Mesendoderm (in vitro differentiated cells): ENCODE measurements around the gene ARSI.

Experiments
- DNase-seq: peaks from one replicate; pipeline ENCODE4 v3.0.0; 2013
- H2AK5ac ChIP-seq: 2 replicates; pipeline ENCODE4 v1.6.1; 2013; ENCODE audit warnings: low read length, inconsistent platforms
- H2BK120ac ChIP-seq: 2 replicates; pipeline ENCODE4 v1.6.1; 2013; ENCODE audit warnings: low read depth, mild to moderate bottlenecking, low read length, moderate library complexity, mixed read lengths
- H2BK15ac ChIP-seq: replicated peaks from 2 replicates; pipeline ENCODE4 v1.6.1; 2013; ENCODE audit warnings: low read depth, mild to moderate bottlenecking, moderate library complexity
- H2BK5ac ChIP-seq: 2 replicates; pipeline ENCODE4 v1.6.1; 2013; ENCODE audit warnings: low read length, inconsistent platforms
- H3K18ac ChIP-seq: 2 replicates; pipeline ENCODE4 v1.6.1; 2013; ENCODE audit warnings: mild to moderate bottlenecking, low read length, mixed read lengths
- H3K23ac ChIP-seq: one replicate; pipeline ENCODE4 v1.6.1; 2013; ENCODE audit warnings: low read length
- H3K27ac ChIP-seq: 2 replicates; pipeline ENCODE4 v1.5.1; 2013; ENCODE audit warnings: low read depth, mild to moderate bottlenecking, inconsistent platforms, low read length, moderate library complexity
- H3K27me3 ChIP-seq: 2 replicates; pipeline ENCODE4 v1.6.1; 2013; ENCODE audit warnings: low read length, control low read depth, mild to moderate bottlenecking, inconsistent platforms; ENCODE audit not compliant: insufficient read depth, poor library complexity
- H3K36me3 ChIP-seq: 2 replicates; pipeline ENCODE4 v1.6.1; 2013; ENCODE audit warnings: low read length, inconsistent platforms; ENCODE audit not compliant: control insufficient read depth, insufficient read depth
- H3K4ac ChIP-seq: one replicate; pipeline ENCODE4 v1.6.1; 2013; ENCODE audit warnings: low read depth, mild to moderate bottlenecking, low read length, moderate library complexity
- H3K4me1 ChIP-seq: 2 replicates; pipeline ENCODE4 v1.6.1; 2013; ENCODE audit warnings: low read depth, low read length, inconsistent platforms; ENCODE audit not compliant: control insufficient read depth
- H3K4me2 ChIP-seq: 2 replicates; pipeline ENCODE4 v1.6.1; 2013; ENCODE audit warnings: low read length
- H3K4me3 ChIP-seq: 2 replicates; pipeline ENCODE4 v1.5.1; 2013; ENCODE audit warnings: mild to moderate bottlenecking, low read length
- H3K56ac ChIP-seq: one replicate; pipeline ENCODE4 v1.6.1; 2013; ENCODE audit warnings: low read length
- H3K79me1 ChIP-seq: 2 replicates; pipeline ENCODE4 v1.6.1; 2013; ENCODE audit warnings: low read length, inconsistent platforms
- H3K79me2 ChIP-seq: 2 replicates; pipeline ENCODE4 v1.6.1; 2013; ENCODE audit warnings: mild to moderate bottlenecking, low read length; ENCODE audit not compliant: control insufficient read depth, insufficient read depth
- H3K9ac ChIP-seq: 2 replicates; pipeline ENCODE4 v1.6.1; 2013; ENCODE audit warnings: low read length, inconsistent platforms
- H4K5ac ChIP-seq: one replicate; pipeline ENCODE4 v1.6.1; 2013; ENCODE audit warnings: low read length
- H4K8ac ChIP-seq: one replicate; pipeline ENCODE4 v1.6.1; 2013; ENCODE audit warnings: low read depth, mild to moderate bottlenecking, control low read depth, low read length, moderate library complexity
- WGBS: extraction: QIAGEN DNeasy Blood & Tissue Kit; methylation state at CpG from one replicate; pipeline ENCODE4 v1.1.7; 2013; ENCODE audit warnings: low lambda C conversion rate, missing lambda C conversion rate; ENCODE audit not compliant: insufficient coverage; ENCODE audit errors: extremely low coverage; 5-methylcytosine and 5-hydroxymethylcytosine counted together

ARSI gene

DNA sequence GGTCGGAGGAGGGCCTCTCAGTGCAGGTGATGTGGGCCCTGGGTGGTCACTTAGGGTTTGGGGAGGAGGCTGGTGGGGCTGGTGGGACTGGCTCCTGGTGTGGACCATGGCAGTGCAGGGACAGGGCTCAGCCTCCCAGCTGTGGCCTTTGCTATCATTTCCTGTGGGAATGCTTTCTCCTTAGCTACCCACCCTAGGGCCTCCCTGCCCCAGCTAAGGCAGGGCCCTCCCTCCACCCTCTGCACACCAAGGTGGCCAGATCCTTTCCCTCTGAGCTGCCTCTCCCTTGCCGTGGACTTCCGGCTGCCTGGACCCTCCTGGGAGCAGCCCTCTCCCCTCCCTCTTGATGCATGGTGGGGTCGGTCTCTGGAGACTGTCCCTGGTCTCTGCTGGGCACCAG, 22.7 kb upstream of the ARSI start:
- H4K5ac ChIP-seq: no peak overlapping the region
- H3K9ac ChIP-seq: no peak overlapping the region
- H3K79me1 ChIP-seq: no peaks in the 10 kb centered on the region
- no peak overlapping the region for H3K56ac ChIP-seq
- H3K79me2 ChIP-seq: no peaks in the 10 kb centered on the region
- no peak overlapping the region for H3K4me2 ChIP-seq
- no peak overlapping the region for H2BK15ac ChIP-seq
- H3K18ac ChIP-seq: no peak overlapping the region
- H3K4ac ChIP-seq: no peak overlapping the region
- no peak overlapping the region for H3K4me3 ChIP-seq
- no peak overlapping the region for H2BK120ac ChIP-seq
- no peaks in the 10 kb centered on the region for H3K4me1 ChIP-seq
- no peak for DNase-seq
- H2AK5ac ChIP-seq: no peak overlapping the region
- no peak overlapping the region for H4K8ac ChIP-seq
- no peaks in the 10 kb centered on the region for H3K27me3 ChIP-seq
- H2BK5ac ChIP-seq: no peak overlapping the region
- no CpG with 5 or more reads among the region's 4 CpGs for WGBS
- no peaks in the 10 kb centered on the region for H3K36me3 ChIP-seq
- no peak overlapping the region for H3K27ac ChIP-seq
- H3K23ac ChIP-seq: no peak overlapping the region

DNA sequence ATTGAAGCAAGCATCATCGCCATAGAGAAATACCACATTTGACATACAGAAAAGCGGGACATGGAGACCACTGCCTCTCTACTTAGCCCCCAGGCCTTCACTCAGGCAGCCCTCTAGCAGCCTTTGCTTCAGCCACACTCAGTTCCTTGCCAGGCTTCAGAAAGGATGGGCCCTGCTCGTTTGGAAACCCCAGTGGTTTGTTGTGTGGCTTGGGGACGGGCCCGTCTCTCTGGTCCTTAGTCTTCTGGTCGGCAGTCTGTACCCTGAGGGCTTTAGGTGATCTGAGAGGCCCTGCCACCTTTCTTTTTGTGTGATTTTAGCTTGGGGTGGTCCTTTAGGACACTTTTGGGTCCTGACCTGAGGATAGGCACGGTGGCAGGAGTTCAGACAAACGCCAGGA, 21.1 kb upstream of the ARSI start:
- Histone ChIP-seq H3K79me2 (no peaks in the 10 kb centered on the region), H4K5ac (no peak overlapping the region), H3K27me3 (no peaks in the 10 kb centered on the region), H3K56ac (no peak overlapping the region), H3K36me3 (no peaks in the 10 kb centered on the region), H3K4me2 (no peak overlapping the region), H2BK15ac (no peak overlapping the region), H2BK120ac (no peak overlapping the region), H3K27ac (no peak overlapping the region), H3K18ac (no peak overlapping the region), H3K9ac (no peak overlapping the region), H3K79me1 (no peaks in the 10 kb centered on the region), H4K8ac (no peak overlapping the region), H2BK5ac (no peak overlapping the region), H3K4me3 (no peak overlapping the region), H3K23ac (no peak overlapping the region), H3K4ac (no peak overlapping the region), H3K4me1 (no peaks in the 10 kb centered on the region), H2AK5ac (no peak overlapping the region)
- no peak for DNase-seq
- WGBS: no CpG with 5 or more reads among the region's 8 CpGs

DNA sequence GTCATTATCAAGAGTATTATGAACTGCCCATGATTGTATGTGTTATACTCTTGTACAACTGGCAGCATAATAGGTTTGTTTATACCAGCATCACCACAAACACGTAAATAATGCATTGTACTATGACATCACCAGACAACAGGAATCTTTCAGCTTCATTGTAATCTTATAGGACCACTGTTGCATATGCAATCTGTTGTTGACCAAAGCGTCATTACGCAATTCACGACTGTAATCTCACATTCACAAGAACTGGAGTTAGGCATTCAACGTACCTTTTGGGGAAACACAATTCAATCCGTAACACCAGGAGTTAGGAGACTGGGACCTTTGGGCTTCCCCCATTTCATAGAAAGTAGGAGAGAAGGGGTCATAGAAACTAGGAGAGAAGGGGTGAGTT, 20.4 kb upstream of the ARSI start:
- H3K27me3 ChIP-seq: no peaks in the 10 kb centered on the region
- no CpG with 5 or more reads among the region's 6 CpGs for WGBS

DNA sequence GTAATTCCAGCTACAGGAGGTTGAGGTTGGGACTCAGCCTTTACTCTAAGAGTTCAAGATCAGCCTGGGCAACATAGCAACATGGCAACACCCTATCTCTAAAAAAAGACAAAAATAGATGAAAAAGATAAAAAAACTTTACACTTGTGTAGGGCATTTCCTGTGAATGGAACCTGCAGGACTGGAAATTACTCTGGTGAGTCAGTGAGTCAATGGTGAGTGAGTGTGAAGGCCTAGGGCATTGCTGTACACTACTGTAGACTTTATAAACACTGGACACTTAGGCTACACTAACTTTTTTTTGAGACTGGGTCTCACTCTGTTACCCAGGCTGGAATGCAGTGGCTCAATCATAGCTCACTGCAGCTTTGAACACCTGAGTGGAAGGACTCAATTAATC, 19.5 kb upstream of the ARSI start:
- Histone ChIP-seq H3K27me3 (no peaks in the 10 kb centered on the region), H2BK5ac (no peak overlapping the region), H4K5ac (no peak overlapping the region), H3K79me1 (no peaks in the 10 kb centered on the region), H3K4me1 (peaks cover 5% of the 10 kb centered on the region), H3K4me3 (no peak overlapping the region), H3K36me3 (no peaks in the 10 kb centered on the region), H3K4ac (no peak overlapping the region), H3K23ac (no peak overlapping the region), H4K8ac (no peak overlapping the region), H2AK5ac (no peak overlapping the region), H3K4me2 (no peak overlapping the region), H3K9ac (no peak overlapping the region), H2BK15ac (no peak overlapping the region), H2BK120ac (no peak overlapping the region), H3K18ac (no peak overlapping the region), H3K27ac (no peak overlapping the region), H3K79me2 (no peaks in the 10 kb centered on the region), H3K56ac (no peak overlapping the region)
- DNase-seq: no peak

More for the DNA sequence above, 20.4 kb upstream of the ARSI start:
- Histone ChIP-seq H2BK15ac (no peak overlapping the region), H2BK120ac (no peak overlapping the region), H3K4me2 (no peak overlapping the region), H3K9ac (no peak overlapping the region), H3K18ac (no peak overlapping the region), H3K56ac (no peak overlapping the region), H3K79me1 (no peaks in the 10 kb centered on the region), H3K79me2 (no peaks in the 10 kb centered on the region), H2AK5ac (no peak overlapping the region), H3K4ac (no peak overlapping the region), H3K4me3 (no peak overlapping the region), H3K27ac (no peak overlapping the region), H3K36me3 (no peaks in the 10 kb centered on the region), H2BK5ac (no peak overlapping the region), H4K8ac (no peak overlapping the region), H3K4me1 (peaks cover 2% of the 10 kb centered on the region), H3K23ac (no peak overlapping the region), H4K5ac (no peak overlapping the region)
- DNase-seq: no peak

DNA sequence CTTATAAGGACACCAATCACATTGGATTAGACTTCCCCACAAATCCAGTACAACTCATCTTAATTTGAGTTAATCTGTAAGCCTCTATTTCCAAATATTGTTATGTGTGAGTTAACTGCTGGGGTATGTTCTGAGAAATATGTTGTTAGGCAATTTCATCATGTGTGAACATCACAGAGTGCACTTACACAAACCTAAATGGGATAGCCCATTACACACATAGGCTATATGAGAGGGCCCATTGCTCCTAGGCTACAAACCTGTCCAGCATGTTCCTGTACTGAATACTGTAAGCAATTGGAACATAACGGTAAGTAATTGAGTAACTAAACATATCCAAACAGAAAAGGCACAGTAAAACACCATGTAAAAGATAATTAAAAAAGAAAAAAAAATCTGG, 19.1 kb upstream of the ARSI start:
- Histone ChIP-seq H3K4me1 (peaks cover 5% of the 10 kb centered on the region), H3K9ac (no peak overlapping the region), H3K4me2 (no peak overlapping the region), H3K4me3 (no peak overlapping the region), H3K23ac (no peak overlapping the region), H2BK15ac (no peak overlapping the region), H3K56ac (no peak overlapping the region), H3K27me3 (no peaks in the 10 kb centered on the region), H3K79me1 (no peaks in the 10 kb centered on the region), H2BK5ac (no peak overlapping the region), H3K27ac (no peak overlapping the region), H3K36me3 (no peaks in the 10 kb centered on the region), H3K4ac (no peak overlapping the region), H4K8ac (no peak overlapping the region), H3K18ac (no peak overlapping the region), H3K79me2 (no peaks in the 10 kb centered on the region), H2BK120ac (no peak overlapping the region), H2AK5ac (no peak overlapping the region), H4K5ac (no peak overlapping the region)
- no CpG with 5 or more reads among the region's 1 CpG for WGBS
- DNase-seq: no peak

DNA sequence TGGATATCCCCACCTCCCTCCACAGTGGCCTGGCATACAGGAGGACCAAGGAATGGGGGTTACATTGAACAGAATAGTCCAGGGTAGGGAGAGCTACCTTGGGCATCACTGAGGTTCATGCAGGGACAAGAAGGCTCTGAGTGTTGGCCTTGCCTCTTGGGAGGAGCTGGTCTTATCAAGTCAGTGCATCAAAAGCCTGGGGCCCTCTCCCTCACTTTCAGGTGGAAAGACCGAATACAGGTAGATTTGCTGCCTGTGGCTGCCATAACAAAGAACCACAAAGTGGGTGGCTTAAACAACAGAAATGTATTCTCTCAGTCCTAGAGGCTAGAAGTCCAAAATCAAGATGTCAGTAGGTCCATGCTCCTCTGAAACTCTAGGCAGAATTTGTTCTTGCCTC, 18.5 kb upstream of the ARSI start:
- H2AK5ac ChIP-seq: no peak overlapping the region
- no peak overlapping the region for H2BK5ac ChIP-seq
- no peak overlapping the region for H3K4ac ChIP-seq
- no peak overlapping the region for H3K56ac ChIP-seq
- no CpG with 5 or more reads among the region's 1 CpG for WGBS
- H3K18ac ChIP-seq: no peak overlapping the region
- H2BK120ac ChIP-seq: no peak overlapping the region
- H2BK15ac ChIP-seq: no peak overlapping the region
- no peak overlapping the region for H3K27ac ChIP-seq
- H3K4me1 ChIP-seq: peaks cover 5% of the 10 kb centered on the region
- no peak for DNase-seq
- H4K8ac ChIP-seq: no peak overlapping the region
- H3K9ac ChIP-seq: no peak overlapping the region
- H3K4me2 ChIP-seq: no peak overlapping the region
- H3K4me3 ChIP-seq: no peak overlapping the region
- no peak overlapping the region for H3K23ac ChIP-seq
- no peaks in the 10 kb centered on the region for H3K27me3 ChIP-seq
- no peak overlapping the region for H4K5ac ChIP-seq
- H3K79me1 ChIP-seq: no peaks in the 10 kb centered on the region
- H3K79me2 ChIP-seq: no peaks in the 10 kb centered on the region
- no peaks in the 10 kb centered on the region for H3K36me3 ChIP-seq
